ENCODE results near the gene TNKS1BP1. TPM values are rescaled to one million over a fixed set of nuclear protein-coding genes. Genes with fewer than 3 reads are reported as not detected.
A peak's percentile ranks its signal among the peaks of the same experiment; 100 is the strongest.
"Not testable (repeated sequence)": the region's sequence is repeated elsewhere in the genome, so short reads cannot be mapped to it uniquely, and the experiment has no call there.

TNKS1BP1 gene, protein sequence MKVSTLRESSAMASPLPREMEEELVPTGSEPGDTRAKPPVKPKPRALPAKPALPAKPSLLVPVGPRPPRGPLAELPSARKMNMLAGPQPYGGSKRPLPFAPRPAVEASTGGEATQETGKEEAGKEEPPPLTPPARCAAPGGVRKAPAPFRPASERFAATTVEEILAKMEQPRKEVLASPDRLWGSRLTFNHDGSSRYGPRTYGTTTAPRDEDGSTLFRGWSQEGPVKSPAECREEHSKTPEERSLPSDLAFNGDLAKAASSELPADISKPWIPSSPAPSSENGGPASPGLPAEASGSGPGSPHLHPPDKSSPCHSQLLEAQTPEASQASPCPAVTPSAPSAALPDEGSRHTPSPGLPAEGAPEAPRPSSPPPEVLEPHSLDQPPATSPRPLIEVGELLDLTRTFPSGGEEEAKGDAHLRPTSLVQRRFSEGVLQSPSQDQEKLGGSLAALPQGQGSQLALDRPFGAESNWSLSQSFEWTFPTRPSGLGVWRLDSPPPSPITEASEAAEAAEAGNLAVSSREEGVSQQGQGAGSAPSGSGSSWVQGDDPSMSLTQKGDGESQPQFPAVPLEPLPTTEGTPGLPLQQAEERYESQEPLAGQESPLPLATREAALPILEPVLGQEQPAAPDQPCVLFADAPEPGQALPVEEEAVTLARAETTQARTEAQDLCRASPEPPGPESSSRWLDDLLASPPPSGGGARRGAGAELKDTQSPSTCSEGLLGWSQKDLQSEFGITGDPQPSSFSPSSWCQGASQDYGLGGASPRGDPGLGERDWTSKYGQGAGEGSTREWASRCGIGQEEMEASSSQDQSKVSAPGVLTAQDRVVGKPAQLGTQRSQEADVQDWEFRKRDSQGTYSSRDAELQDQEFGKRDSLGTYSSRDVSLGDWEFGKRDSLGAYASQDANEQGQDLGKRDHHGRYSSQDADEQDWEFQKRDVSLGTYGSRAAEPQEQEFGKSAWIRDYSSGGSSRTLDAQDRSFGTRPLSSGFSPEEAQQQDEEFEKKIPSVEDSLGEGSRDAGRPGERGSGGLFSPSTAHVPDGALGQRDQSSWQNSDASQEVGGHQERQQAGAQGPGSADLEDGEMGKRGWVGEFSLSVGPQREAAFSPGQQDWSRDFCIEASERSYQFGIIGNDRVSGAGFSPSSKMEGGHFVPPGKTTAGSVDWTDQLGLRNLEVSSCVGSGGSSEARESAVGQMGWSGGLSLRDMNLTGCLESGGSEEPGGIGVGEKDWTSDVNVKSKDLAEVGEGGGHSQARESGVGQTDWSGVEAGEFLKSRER (N-terminal part only)
- total RNA-seq (33.6 TPM), polyA plus RNA-seq (146 TPM)

- Histone ChIP-seq H3K27ac (ENCODE audit: low read depth) (peak within 1 kb of the TSS; percentile 90), H3K4me1 (ENCODE audit: insufficient read depth) (no peaks in the 10 kb centered on the region), H3K4me3 (ENCODE audit: low read depth, low read length) (peak within 1 kb of the TSS; percentile 87), H3K36me3 (ENCODE audit: insufficient read depth) (peaks cover 5% of the 10 kb centered on the region)
- peak; percentile 96 for DNase-seq (ENCODE audit: extremely low spot score)
- under 1% methylated on average over 61 of the region's 61 CpGs for WGBS
Measured at GRCh38 chr11:57324886-57325734, at the start of gene TNKS1BP1. Gene TNKS1BP1 (minus strand): TSS chr11:57324952. CDS start chr11:57321885, 3,067 bp downstream.

DNA sequence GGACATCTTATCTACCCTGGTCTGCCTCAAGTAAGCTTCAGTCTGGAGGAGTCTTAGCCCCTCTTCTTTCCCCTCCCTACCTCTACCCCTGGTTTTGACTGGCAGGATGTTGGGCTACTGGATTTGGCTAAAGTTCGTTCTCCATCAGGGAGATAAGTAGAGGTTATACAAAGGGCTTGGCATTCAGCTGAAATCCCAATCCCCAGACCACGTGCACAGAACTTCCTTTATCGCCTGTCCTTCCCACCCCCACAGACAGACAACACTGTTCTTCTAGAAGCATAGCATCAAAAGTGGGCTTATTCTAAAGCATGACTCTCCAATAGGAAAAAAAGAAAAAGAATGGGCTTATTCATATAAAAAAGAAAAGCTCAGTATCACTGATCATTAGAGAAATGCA is 48.4 kb upstream of the TNKS1BP1 start:
- WGBS = 35% methylated on average over 3 of the region's 3 CpGs
- Histone ChIP-seq H3K4me1 (ENCODE audit: insufficient read depth) (no peaks in the 10 kb centered on the region), H3K4me3 (ENCODE audit: low read depth, low read length) (no peak overlapping the region), H3K36me3 (ENCODE audit: insufficient read depth) (no peaks in the 10 kb centered on the region), H3K27ac (ENCODE audit: low read depth) (no peak overlapping the region)
- DNase-seq (ENCODE audit: extremely low spot score) = no peak

GRCh38 chr11:57370941-57371340 is 46.2 kb upstream of the TNKS1BP1 start:
- no peak for DNase-seq (ENCODE audit: extremely low spot score)
- Histone ChIP-seq H3K4me1 (ENCODE audit: insufficient read depth) (no peaks in the 10 kb centered on the region), H3K36me3 (ENCODE audit: insufficient read depth) (no peaks in the 10 kb centered on the region), H3K4me3 (ENCODE audit: low read depth, low read length) (no peak overlapping the region), H3K27ac (ENCODE audit: low read depth) (no peak overlapping the region)

GRCh38 chr11:57370251-57370650 is 45.5 kb upstream of the TNKS1BP1 start:
- Histone ChIP-seq H3K4me1 (ENCODE audit: insufficient read depth) (no peaks in the 10 kb centered on the region), H3K36me3 (ENCODE audit: insufficient read depth) (no peaks in the 10 kb centered on the region), H3K4me3 (ENCODE audit: low read depth, low read length) (no peak overlapping the region), H3K27ac (ENCODE audit: low read depth) (no peak overlapping the region)
- no peak for DNase-seq (ENCODE audit: extremely low spot score)
- 81% methylated on average over 7 of the region's 7 CpGs for WGBS

GRCh38 chr11:57368845-57369232 is 44.1 kb upstream of the TNKS1BP1 start:
- WGBS = 71% methylated on average over 5 of the region's 5 CpGs

GRCh38 chr11:57368106-57368844 is 43.5 kb upstream of the TNKS1BP1 start:
- no peak overlapping the region for H3K4me3 ChIP-seq (ENCODE audit: low read depth, low read length)
- no peak overlapping the region for H3K27ac ChIP-seq (ENCODE audit: low read depth)
- 74% methylated on average over 19 of the region's 19 CpGs for WGBS
- DNase-seq (ENCODE audit: extremely low spot score) = no peak
- no peaks in the 10 kb centered on the region for H3K4me1 ChIP-seq (ENCODE audit: insufficient read depth)
- H3K36me3 ChIP-seq (ENCODE audit: insufficient read depth) = no peaks in the 10 kb centered on the region

More at GRCh38 chr11:57368845-57369232, 44.1 kb upstream of the TNKS1BP1 start:
- no peak overlapping the region for H3K27ac ChIP-seq (ENCODE audit: low read depth)
- no peak for DNase-seq (ENCODE audit: extremely low spot score)
- H3K4me3 ChIP-seq (ENCODE audit: low read depth, low read length) = no peak overlapping the region
- H3K36me3 ChIP-seq (ENCODE audit: insufficient read depth) = no peaks in the 10 kb centered on the region
- H3K4me1 ChIP-seq (ENCODE audit: insufficient read depth) = no peaks in the 10 kb centered on the region

- H3K4me3 ChIP-seq (ENCODE audit: low read depth, low read length) = no peak overlapping the region
- H3K27ac ChIP-seq (ENCODE audit: low read depth) = no peak overlapping the region
- 67% methylated on average over 9 of the region's 9 CpGs for WGBS
- H3K4me1 ChIP-seq (ENCODE audit: insufficient read depth) = no peaks in the 10 kb centered on the region
- no peak for DNase-seq (ENCODE audit: extremely low spot score)
- H3K36me3 ChIP-seq (ENCODE audit: insufficient read depth) = no peaks in the 10 kb centered on the region
Measured at GRCh38 chr11:57364851-57365660, 40.3 kb upstream of the TNKS1BP1 start.

- Histone ChIP-seq H3K36me3 (ENCODE audit: insufficient read depth) (no peaks in the 10 kb centered on the region), H3K4me3 (ENCODE audit: low read depth, low read length) (no peak overlapping the region), H3K4me1 (ENCODE audit: insufficient read depth) (no peaks in the 10 kb centered on the region), H3K27ac (ENCODE audit: low read depth) (no peak overlapping the region)
- DNase-seq (ENCODE audit: extremely low spot score) = no peak
- 67% methylated on average over 7 of the region's 7 CpGs for WGBS
Measured at GRCh38 chr11:57363131-57364080, 38.7 kb upstream of the TNKS1BP1 start.

- H3K4me3 ChIP-seq (ENCODE audit: low read depth, low read length) = no peak overlapping the region
- 88% methylated on average over 3 of the region's 3 CpGs for WGBS
- H3K36me3 ChIP-seq (ENCODE audit: insufficient read depth) = no peaks in the 10 kb centered on the region
- no peak for DNase-seq (ENCODE audit: extremely low spot score)
- H3K4me1 ChIP-seq (ENCODE audit: insufficient read depth) = no peaks in the 10 kb centered on the region
- no peak overlapping the region for H3K27ac ChIP-seq (ENCODE audit: low read depth)
Measured at GRCh38 chr11:57361926-57362325, 37.2 kb upstream of the TNKS1BP1 start.

GRCh38 chr11:57361420-57361819 is 36.7 kb upstream of the TNKS1BP1 start:
- DNase-seq (ENCODE audit: extremely low spot score); H3K36me3 ChIP-seq (ENCODE audit: insufficient read depth); H3K4me3 ChIP-seq (ENCODE audit: low read depth, low read length); H3K4me1 ChIP-seq (ENCODE audit: insufficient read depth); H3K27ac ChIP-seq (ENCODE audit: low read depth): not testable (repeated sequence)

DNA sequence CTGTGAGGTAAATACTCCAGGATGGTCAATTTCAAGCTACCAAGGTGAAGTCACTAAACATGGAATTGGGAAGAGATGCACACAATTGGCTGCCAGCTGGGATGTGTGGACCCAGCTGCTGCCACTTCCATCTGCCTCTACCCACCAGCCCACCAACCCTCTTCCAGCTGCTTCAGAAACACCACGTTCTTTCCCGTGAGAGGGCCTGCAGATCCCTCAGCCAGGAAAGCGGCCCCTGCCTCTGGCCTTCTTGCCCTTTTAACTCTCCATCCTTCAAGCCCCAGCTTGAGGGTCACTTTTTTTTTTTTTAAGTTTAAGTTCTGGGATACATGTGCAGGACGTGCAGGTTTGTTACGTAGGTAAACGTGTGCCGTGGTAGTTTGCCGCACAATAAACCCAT is 36.2 kb upstream of the TNKS1BP1 start:
- DNase-seq (ENCODE audit: extremely low spot score) = no peak
- 93% methylated on average over 8 of the region's 8 CpGs for WGBS
- no peak overlapping the region for H3K4me3 ChIP-seq (ENCODE audit: low read depth, low read length)
- no peak overlapping the region for H3K27ac ChIP-seq (ENCODE audit: low read depth)
- no peaks in the 10 kb centered on the region for H3K4me1 ChIP-seq (ENCODE audit: insufficient read depth)
- no peaks in the 10 kb centered on the region for H3K36me3 ChIP-seq (ENCODE audit: insufficient read depth)

Measured in urinary bladder (tissue), 4 donors.